Progenitor cell of endocrine pancreas (in vitro differentiated cells): ENCODE measurements around the gene GDPD3. TPM values are rescaled to one million over a fixed set of nuclear protein-coding genes. Genes with fewer than 3 reads are reported as not detected.

Experiments
- DNase-seq: peaks from one replicate; pipeline ENCODE4 v3.0.0; 2021; ENCODE audit warnings: low spot score; ENCODE audit not compliant: unreplicated experiment
- H3K27ac Mint-ChIP-seq: 2 replicates; pipeline ENCODE4 v1.8.0; 2021; ENCODE audit warnings: mild to moderate bottlenecking, moderate library complexity, mixed read lengths
- H3K27me3 Mint-ChIP-seq: 2 replicates; pipeline ENCODE4 v1.8.0; 2021; ENCODE audit warnings: mixed read lengths
- H3K36me3 Mint-ChIP-seq: 2 replicates; pipeline ENCODE4 v1.8.0; 2022; ENCODE audit warnings: mixed read lengths; ENCODE audit not compliant: insufficient read depth
- H3K4me1 Mint-ChIP-seq: 2 replicates; pipeline ENCODE4 v1.8.0; 2021; ENCODE audit warnings: low read depth, mixed read lengths
- H3K4me3 Mint-ChIP-seq: 2 replicates; pipeline ENCODE4 v1.8.0; 2021; ENCODE audit warnings: low read depth, mild to moderate bottlenecking, moderate library complexity, mixed read lengths
- H3K9me3 Mint-ChIP-seq: 2 replicates; pipeline ENCODE4 v1.8.0; 2021; ENCODE audit warnings: low read depth, mixed read lengths
- CTCF ChIP-seq: fragments of 200-600 bp; sonication (generic); IDR thresholded peaks from one replicate; pipeline ENCODE4 v1.5.0; 2021; ENCODE audit warnings: antibody characterized with exemption, mild to moderate bottlenecking; ENCODE audit not compliant: unreplicated experiment
- long read RNA-seq: library from polyadenylated mRNA; unstranded; transcript quantifications from one replicate; pipeline ENCODE4 v2.0.0, GENCODE V29; 2020
- total RNA-seq: library from RNA; stranded (reverse); gene quantifications from 2 replicates; pipeline ENCODE4 v1.2.1, GENCODE V29; 2021

GDPD3 gene
- 13.3 and 13.8 TPM in 2 replicates for total RNA-seq
- long read RNA-seq: 0 reads

- no peak for DNase-seq
- Mint-ChIP-seq H3K27ac (no peak within 1 kb of the TSS), H3K4me3 (no peak within 1 kb of the TSS), H3K27me3 (no peaks in the 10 kb centered on the region), H3K4me1 (no peaks in the 10 kb centered on the region), H3K9me3 (no peaks in the 10 kb centered on the region), H3K36me3 (peaks cover 12% of the 10 kb centered on the region)
- TF ChIP-seq CTCF: no peak
Measured at GRCh38 chr16:30113031-30113710, at the start of gene GDPD3. TSS of gene GDPD3 (minus strand) at chr16:30113537. CDS start at chr16:30113478, 59 bp downstream.

- Mint-ChIP-seq H3K4me1 (no peaks in the 10 kb centered on the region), H3K9me3 (peaks cover 3% of the 10 kb centered on the region)
Measured at GRCh38 chr16:30157214-30157613, 43.9 kb upstream of the GDPD3 start.

GRCh38 chr16:30155188-30155587, 41.9 kb upstream of the GDPD3 start:
- TF ChIP-seq CTCF: no peak
- Mint-ChIP-seq H3K4me1 (no peaks in the 10 kb centered on the region), H3K36me3 (no peaks in the 10 kb centered on the region), H3K27ac (no peak overlapping the region), H3K9me3 (peaks cover 3% of the 10 kb centered on the region), H3K4me3 (no peak overlapping the region), H3K27me3 (no peaks in the 10 kb centered on the region)
- no peak for DNase-seq

More at GRCh38 chr16:30157214-30157613, 43.9 kb upstream of the GDPD3 start:
- Mint-ChIP-seq H3K27me3 (no peaks in the 10 kb centered on the region), H3K4me3 (no peak overlapping the region), H3K36me3 (no peaks in the 10 kb centered on the region), H3K27ac (no peak overlapping the region)
- no peak for TF ChIP-seq CTCF
- DNase-seq: no peak

GRCh38 chr16:30152517-30152916, 39.2 kb upstream of the GDPD3 start:
- DNase-seq: no peak
- Mint-ChIP-seq H3K36me3 (no peaks in the 10 kb centered on the region), H3K4me1 (no peaks in the 10 kb centered on the region), H3K9me3 (peaks cover 6% of the 10 kb centered on the region), H3K4me3 (no peak overlapping the region), H3K27ac (no peak overlapping the region), H3K27me3 (no peaks in the 10 kb centered on the region)
- TF ChIP-seq CTCF: no peak

GRCh38 chr16:30151091-30151490, 37.8 kb upstream of the GDPD3 start:
- Mint-ChIP-seq H3K9me3 (peaks cover 6% of the 10 kb centered on the region), H3K27me3 (no peaks in the 10 kb centered on the region)

More at GRCh38 chr16:30151091-30151490, 37.8 kb upstream of the GDPD3 start:
- TF ChIP-seq CTCF: no peak
- no peak overlapping the region for H3K27ac Mint-ChIP-seq
- no peak for DNase-seq
- H3K36me3 Mint-ChIP-seq: no peaks in the 10 kb centered on the region
- H3K4me3 Mint-ChIP-seq: no peak overlapping the region
- no peaks in the 10 kb centered on the region for H3K4me1 Mint-ChIP-seq
